Activated CD8-positive, alpha-beta memory T cell treated with anti-CD3 and anti-CD28 coated beads, Interleukin-2, amount 50 U/mL, for 1 hour (primary cell): ENCODE data around the gene IL7R.
"Not testable (repeated sequence)": the region's sequence is repeated elsewhere in the genome, so short reads cannot be mapped to it uniquely, and the experiment has no call there.

Source experiments
- DNase-seq: peaks from one replicate; pipeline ENCODE4 v3.0.0-alpha.2; 2020; ENCODE audit errors: extremely low read depth

Gene IL7R

GRCh38 chr5:35876922-35877321, 20.2 kb downstream of the IL7R start:
- DNase-seq: no peak

DNA sequence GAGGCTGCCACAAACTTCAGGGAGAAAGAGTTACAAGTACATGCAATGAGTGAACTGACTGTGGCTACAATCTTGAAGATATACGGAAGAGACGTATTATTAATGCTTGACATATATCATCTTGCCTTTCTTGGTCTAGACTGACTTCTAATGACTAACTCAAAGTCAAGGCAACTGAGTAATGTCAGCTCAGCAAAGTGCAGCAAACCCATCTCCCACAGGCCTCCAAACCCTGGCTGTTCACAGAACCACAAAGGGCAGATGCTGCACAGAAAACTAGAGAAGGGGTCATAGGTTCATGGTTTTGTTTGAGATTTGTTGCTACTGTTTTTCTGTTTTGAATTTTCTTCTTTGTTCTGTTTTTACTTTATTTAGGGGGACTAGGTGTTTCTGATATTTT, 21.0 kb downstream of the IL7R start:
- no peak for DNase-seq

- no peak for DNase-seq
These were observed 21.4 kb downstream of the IL7R start for GRCh38 chr5:35878079-35878478.

- no peak for DNase-seq
These were observed 22.4 kb downstream of the IL7R start for GRCh38 chr5:35879096-35879495.

DNA sequence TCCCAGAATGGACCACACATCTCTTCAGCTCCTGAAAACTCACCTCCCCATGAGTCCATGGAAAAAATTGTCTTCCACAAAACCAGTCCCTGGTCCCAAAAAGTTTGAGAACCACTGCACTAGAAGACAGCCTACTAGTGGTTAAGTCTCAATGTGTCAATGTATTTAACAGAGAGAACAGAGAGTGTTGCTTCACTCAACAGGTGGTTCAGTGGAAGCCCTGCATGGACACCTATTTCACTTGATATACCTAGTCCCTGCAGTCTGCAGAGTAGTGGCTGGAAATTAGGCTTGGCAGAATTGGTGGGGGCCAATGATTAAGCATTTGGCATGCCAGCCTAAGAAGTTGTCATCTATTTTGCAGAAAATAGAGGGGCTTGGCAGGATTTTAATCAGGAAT, 23.0 kb downstream of the IL7R start:
- DNase-seq: no peak

DNA sequence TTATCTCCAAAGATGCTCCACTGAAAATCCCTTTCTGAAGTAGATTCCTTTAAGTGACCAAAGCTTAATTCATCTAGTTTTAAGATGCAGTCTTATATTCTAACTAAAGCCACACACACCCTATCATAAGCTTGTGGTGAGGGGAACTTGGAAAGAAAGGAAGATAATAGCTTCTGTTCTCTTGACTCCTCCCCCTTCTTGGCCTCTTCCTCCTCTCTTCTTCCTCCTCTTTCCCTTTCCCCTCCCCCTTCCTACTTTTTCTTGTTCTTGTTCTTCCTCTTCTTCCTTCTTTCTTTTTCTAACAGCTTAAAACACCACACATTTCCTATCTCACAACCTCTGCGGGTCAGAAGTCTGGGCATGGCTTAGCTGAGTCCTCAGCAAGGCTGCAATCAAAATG, 23.5 kb downstream of the IL7R start:
- DNase-seq: no peak

DNA sequence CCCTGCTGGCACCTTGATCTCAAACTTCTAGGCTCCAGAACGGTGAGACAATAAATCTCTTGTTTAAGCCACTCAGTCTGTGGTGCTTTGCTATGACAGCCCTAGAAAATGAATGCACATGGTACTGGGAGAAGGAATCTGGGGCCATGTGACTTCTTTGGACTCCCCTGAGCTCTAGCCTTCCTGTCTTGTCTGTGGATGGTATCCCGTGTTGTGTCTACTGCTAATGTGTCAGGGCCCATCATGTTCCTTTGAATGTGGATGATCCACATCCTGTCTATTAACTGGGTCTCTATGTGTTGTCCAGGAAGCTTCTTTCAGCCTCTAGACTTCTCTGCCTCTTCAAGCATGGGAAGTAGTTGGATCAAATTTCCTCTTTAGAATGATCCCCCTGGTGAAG, 25.1 kb downstream of the IL7R start:
- no peak for DNase-seq

DNA sequence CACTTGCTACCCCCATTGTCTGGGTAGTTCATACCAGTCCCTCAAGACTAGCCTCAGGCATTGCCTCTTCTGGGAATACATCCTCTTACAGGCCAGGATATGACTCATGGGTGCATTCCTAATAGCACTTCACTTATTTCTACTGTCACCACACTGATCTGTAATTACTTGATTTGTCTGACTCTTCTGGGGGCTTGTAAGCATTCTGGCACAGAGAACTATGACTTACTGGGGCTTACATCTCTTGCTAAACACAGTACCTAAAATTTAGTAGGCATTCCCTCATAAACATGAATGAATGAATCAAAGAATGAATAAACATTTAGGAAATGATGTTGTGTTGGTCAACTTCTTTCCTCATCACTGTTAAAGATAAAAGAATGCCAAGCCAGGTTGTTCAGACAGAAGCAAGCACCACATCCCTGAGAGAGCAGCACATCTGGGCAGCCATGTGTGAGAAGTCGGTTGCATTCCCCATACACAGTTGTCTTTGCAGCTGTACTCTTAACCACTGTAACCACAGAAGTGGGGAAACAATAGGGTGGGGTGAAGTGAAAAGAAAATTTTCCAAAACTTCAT, 27.6 kb downstream of the IL7R start:
- DNase-seq: no peak

GRCh38 chr5:35884773-35885172, 28.1 kb downstream of the IL7R start:
- DNase-seq: no peak

GRCh38 chr5:35886381-35886780, 29.7 kb downstream of the IL7R start:
- no peak for DNase-seq

DNA sequence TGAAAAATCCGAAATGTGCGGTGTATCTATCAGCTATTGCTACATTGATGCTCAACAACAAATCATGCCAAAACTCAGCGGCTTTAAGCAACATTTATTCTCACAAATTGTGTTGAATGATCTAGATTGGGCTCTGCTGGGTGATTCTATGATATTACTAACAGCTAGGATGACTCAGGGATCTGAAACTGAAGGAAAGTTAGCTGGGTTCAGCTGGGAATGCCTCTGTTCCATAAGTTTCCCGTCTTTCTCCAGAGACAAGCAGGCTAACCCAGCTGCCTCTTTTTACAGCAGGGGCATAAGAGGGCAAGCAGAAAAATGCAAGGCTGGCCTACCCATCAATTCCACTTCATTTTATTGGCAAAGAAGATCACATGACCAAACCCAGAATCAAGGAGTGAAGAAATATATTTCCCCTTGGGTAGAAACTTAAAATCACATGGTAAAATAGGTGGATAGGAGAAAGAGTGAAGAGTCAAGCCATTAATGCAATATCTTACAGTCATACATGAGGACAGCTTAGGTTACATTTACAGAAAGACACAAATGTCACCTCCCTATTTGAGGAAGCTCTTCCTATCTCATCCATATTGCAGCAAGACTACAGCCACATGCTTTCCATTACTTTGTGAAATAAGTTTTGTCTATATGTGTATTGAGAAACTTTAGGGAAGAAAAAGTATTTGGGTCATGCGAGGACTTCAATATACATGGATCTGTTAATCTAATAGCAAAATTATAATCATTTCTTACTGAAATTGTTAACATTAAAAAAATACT, 30.8 kb downstream of the IL7R start:
- DNase-seq: no peak

DNA sequence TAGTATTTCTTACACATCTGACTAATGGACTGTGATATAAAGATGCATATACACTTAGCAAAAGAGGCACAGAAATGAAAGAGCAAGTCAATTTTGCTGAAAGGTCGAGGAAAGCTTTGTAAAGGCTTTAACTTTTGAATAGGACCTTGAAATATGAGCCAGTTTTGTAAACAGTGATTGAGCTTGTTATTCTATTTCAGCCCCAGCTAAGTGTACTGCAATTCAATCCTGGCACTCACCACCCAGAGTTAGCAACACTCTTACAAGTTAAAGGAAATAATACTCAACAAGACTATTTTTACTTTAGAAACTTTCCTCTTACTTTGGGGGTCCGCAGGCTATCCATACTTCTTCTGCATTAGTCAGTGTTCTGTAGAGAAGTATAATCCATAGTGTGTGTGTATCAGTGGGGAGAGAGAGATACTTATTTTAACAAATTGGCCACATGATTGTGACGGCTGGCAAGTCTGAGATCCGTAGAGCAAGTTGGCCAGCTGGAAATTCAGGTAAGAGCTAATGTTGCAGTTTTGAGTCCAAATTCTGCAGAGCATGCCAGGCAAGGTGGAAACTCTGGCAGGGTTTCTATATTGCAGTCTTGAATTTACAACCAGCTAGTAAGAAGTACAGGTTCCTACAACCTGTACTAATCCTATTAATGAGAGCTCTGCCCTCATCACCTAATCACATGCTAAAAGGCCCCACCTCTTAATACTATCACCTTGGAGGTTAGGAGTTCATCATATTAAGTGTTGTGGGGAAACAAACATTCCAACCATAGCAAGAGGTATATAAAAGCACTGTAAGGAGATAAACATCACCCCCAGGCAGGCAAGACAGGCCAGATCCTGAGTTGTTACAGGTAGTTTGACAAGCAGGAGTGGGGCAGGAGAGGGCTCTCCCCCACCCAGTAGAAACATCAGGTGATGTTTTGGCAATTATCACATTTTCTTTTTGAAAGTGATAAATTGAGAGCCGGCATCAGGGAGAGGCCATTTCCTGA, 33.6 kb downstream of the IL7R start:
- no peak for DNase-seq

DNA sequence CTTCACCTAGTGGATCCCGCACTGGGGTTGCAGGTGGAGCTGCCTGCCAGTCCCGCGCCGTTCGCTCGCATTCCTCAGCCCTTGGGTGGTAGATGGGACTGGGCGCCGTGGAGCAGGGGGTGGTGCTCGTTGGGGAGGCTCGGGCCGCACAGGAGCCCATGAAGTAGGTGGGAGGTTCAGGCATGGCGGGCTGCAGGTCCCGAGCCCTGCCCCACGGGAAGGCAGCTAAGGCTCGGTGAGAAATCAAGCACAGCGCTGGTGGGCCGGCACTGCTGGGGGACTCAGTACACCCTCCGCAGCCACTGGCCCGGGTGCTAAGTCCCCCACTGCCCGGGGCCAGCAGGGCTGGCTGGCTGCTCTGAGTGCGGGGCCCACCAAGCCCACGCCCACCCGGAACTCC, 36.1 kb downstream of the IL7R start:
- not testable (repeated sequence) for DNase-seq

DNA sequence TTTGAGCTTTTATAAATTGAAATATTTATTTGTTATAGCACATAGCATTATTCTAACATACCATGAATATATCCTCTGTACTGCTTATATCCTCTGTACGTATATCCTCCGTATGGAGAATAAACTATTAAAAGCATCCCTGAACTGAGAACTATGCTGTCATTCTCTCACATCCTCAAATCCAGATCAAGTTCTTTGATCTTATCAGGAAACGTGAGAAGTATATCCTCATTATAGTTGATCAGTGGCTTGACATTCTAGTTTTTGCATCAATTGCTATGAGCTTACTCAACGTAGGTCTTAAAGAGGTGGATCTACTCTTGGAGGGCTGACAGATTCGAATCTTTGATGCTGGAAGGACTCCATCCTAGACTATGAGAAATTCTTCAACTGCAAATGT, 37.4 kb downstream of the IL7R start:
- no peak for DNase-seq

DNA sequence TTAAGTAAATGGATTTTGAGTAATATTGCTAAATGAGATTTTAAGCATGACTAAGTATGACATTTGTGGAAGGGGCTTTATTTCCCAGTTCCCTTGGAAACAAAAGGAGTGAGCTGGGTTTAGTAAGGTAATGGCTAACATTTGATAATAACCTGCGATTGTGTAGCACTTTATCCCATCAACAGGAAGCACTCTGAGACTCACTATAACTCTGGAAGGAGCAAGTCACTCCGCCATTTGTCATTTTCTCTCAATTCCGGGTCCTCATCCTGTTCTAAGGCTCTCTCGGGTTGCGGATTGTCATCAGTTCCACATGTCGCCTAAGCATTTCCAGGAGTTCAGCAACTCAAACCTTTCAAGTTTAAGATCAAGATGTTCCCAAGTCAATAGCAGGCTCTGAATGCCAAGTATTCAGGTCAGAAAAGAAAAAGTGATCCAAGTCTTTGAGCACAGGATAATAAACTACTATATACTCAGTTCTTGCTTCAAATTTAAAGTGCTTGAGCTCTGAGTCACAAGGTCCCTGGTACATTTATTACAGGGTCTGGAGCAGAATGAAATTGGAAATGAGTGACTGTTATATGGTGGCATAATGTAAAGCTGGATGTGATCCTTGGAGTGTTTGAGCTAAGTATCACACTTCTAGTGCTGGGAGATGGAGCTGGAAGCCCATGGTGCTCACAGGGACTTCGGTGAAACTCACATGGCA, 42.4 kb downstream of the IL7R start:
- DNase-seq: no peak

DNA sequence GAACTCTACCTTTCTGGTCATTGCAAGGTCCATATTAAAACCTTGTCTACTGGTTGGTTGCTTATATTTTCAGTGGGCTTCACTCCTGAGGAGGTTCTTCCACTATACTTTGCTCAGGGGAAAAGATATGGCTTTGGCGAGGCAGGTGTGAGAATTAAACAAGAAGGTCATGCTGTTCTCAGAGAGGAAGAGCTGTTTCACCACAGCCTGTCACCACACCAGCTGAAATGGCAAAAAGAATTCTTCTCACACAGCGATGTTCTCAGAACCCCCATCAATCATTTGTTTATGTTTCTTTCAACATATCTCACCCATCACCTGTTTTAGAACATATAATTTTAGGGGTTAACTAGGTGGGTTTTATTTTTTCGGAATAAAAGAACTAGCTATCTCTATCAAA, 43.1 kb downstream of the IL7R start:
- DNase-seq: no peak

DNA sequence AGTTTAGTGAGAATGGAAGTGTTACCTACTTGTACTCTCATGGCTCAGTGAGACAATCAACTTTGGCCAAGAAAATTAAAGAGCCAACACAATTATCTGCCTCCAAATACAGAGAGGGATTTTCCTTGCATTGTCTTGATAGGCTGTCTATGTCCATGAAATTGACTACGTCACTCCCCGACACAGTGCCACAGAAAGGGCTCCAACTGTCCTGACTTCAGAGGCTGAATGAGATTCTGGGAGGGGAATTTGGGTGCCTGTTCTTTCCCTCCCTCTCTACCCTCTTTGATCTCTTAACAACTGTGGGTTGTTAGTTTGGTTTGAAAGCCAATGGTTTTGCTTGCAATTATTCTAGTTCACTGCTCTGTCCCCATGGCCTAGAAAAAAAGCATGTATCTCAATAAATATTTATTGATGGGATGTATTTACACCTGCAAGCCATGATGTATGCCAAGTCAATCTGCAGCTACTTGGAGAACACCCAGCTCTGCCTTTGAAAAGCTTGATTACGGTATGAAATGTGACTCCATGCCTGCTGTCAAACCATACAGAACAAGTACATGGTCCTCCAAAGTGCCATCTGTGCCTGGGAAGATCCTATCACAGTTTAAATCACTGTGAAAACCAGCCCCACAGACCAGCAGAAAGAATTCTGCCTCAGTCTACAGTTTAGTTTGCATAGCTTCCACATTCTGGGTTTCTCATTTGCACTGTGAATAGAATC, 44.4 kb downstream of the IL7R start:
- no peak for DNase-seq

- no peak for DNase-seq
These were observed 45.5 kb downstream of the IL7R start for GRCh38 chr5:35902046-35902672.

- DNase-seq: no peak
These were observed 47.0 kb downstream of the IL7R start for GRCh38 chr5:35903631-35904203.

GRCh38 chr5:35904443-35905132, 47.9 kb downstream of the IL7R start:
- no peak for DNase-seq
